HT-29 (cell line): ENCODE data around the gene DYNC2LI1. TPM values are rescaled to one million over a fixed set of nuclear protein-coding genes. Genes with fewer than 3 reads are reported as not detected.

Experiments used
- DNase-seq: peaks from one replicate; pipeline ENCODE4 v3.0.0-alpha.2; 2015; ENCODE audit warnings: low spot score
- total RNA-seq: library from RNA; depleted of rRNA; stranded (reverse); fragments of >200 nt; shearing (Covaris generic); gene quantifications from 2 replicates; pipeline ENCODE4 v1.2.3, GENCODE V29; 2014

Gene DYNC2LI1
- total RNA-seq, 1 experiment from 2014 or later = 9.7 TPM

GRCh38 chr2:43812947-43813346 lies 39.1 kb downstream of the DYNC2LI1 start:
- no peak for DNase-seq

DNA sequence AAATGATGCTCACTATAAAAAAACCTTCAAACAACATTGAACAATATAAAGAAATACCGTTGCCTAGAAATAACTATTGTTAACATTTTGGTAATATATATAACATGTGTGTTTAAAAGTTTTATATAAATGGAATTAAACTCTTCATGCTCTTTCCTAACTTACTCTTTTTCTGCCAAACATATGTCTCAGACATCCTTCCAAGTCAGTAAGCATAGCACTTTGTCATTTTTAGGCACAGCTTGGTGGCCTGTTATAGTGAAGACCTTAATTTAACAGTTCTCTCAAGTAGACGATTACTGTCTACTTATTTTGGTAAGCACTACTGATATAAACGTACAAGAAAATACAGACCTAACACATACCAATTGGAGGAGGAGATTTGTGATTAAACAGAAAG lies 40.9 kb downstream of the DYNC2LI1 start:
- no peak for DNase-seq

GRCh38 chr2:43818761-43819160 lies 44.9 kb downstream of the DYNC2LI1 start:
- DNase-seq = peak; percentile 66

GRCh38 chr2:43819491-43820163 lies 45.8 kb downstream of the DYNC2LI1 start:
- no peak for DNase-seq

- no peak for DNase-seq
Observed at GRCh38 chr2:43822839-43823238, 49.0 kb downstream of the DYNC2LI1 start.

GRCh38 chr2:43823751-43824150 lies 49.9 kb downstream of the DYNC2LI1 start:
- no peak for DNase-seq

GRCh38 chr2:43824512-43824911 lies 50.7 kb downstream of the DYNC2LI1 start:
- no peak for DNase-seq

GRCh38 chr2:43824951-43825493 lies 51.2 kb downstream of the DYNC2LI1 start:
- DNase-seq = no peak

GRCh38 chr2:43825841-43826240 lies 52.0 kb downstream of the DYNC2LI1 start:
- no peak for DNase-seq

GRCh38 chr2:43826305-43827250 lies 52.7 kb downstream of the DYNC2LI1 start:
- DNase-seq = no peak

- DNase-seq = no peak
Observed at GRCh38 chr2:43831543-43832294, 57.9 kb downstream of the DYNC2LI1 start.

- no peak for DNase-seq
Observed at GRCh38 chr2:43832457-43832856, 58.6 kb downstream of the DYNC2LI1 start.

DNA sequence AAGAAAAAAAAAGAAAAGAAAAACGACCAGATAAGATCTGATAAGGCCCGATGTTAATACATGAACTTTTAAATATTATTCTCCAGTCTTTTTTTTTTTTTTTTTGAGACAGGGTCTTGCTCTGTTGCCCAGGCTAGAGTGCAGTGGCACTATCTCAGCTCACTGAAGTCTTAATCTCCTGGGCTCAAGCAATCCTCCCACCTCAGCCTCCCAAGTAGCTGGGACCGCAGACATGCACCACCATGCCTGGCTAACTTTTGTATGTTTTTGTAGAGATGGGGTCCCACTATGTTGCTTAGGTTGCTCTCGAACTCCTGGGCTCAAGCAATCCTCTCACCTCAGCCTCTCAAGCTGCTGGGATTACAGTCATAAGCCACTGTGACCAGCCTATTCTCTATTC lies 63.2 kb downstream of the DYNC2LI1 start:
- no peak for DNase-seq

- no peak for DNase-seq
Observed at GRCh38 chr2:43837831-43838559, 64.2 kb downstream of the DYNC2LI1 start.

- no peak for DNase-seq
Observed at GRCh38 chr2:43838560-43839267, 64.9 kb downstream of the DYNC2LI1 start, which contains the start of the genes ABCG5 and ABCG8. Gene ABCG5, minus strand, starts transcription at chr2:43838839. Its CDS starts 160 bp downstream, at chr2:43838679. Gene ABCG8, plus strand, starts transcription at chr2:43838971. Its CDS starts 83 bp downstream, at chr2:43839054.

GRCh38 chr2:43839776-43840564 lies 66.1 kb downstream of the DYNC2LI1 start:
- no peak for DNase-seq

DNA sequence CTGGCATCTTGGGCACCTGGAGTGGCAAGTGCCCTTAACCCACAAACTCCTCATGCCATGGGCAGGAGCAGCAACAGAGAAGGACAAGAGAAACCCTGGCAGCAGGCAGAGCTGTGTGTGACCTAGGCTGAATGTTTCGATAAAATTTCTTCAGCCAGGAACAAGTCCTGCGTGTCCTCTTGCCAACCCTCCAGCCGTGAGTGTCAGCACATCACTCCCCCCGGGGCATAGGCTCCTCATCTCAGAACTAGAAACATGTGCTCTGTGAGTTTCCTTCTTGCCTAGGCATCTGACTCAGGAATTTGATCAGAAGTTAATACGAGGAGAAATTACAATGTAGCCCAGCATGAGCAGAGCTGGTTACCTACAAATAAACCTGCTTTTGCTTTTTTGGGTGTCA lies 67.1 kb downstream of the DYNC2LI1 start:
- DNase-seq = no peak

DNA sequence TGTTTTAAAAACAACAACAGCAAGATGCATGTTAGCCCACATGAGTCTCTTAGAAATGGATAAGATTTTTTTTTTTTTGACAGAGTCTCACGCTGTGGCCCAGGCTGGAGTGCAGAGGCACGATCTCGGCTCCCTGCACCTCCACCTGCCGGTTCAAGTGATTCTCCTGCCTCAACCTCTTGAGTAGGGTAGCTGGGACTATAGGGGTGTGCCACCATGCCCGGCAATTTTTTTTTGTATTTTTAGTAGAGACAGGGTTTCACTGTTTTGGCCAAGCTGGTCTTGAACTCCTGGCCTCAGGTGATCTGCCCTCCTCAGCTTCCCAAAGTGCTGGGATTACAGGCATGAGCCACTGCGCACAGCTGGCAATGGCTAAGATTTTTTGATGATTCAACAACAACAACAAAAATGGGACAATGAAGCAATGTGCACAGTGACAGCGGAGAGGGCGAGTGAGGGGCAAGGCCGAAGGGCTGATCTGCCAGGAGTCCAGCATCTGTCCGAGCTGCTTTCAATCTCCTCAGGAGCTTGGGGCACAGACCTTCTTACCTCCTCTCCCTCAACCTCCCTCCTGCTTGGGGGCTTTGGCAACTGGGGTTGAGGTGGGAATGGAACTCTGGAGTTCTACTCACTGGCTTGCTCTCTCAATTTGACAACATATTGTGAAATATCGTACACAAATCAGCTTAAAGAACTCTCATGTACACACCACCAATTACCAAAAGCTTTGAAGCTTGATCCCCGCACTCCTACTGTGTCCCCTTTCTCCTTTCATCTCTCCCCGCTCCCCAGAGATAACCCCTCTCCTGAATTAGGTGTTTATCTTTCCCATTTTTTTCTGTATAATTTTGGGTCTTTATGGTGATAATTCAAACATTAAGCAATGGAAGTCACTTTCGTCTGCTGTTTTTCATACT lies 68.4 kb downstream of the DYNC2LI1 start:
- DNase-seq = no peak
